HEK293 (cell line): Measurements from ENCODE around the gene AKAP9.

Source experiments
- CTCF ChIA-PET: fragments of 350-600 bp; formaldehyde crosslinking; extraction: SDS; loops from one replicate; lab custom pipeline; 2021; ENCODE audit warnings: antibody characterized with exemption; lab: Yijun Ruan, JAX
- POLR2A ChIA-PET: fragments of 300-600 bp; formaldehyde crosslinking; extraction: SDS; loops from one replicate; lab custom pipeline; 2020; ENCODE audit warnings: antibody characterized with exemption, inconsistent platforms; lab: Yijun Ruan, JAX
- H3K27ac ChIP-seq: fragments of 200-500 bp; sonication (Bioruptor generic); 2 replicates; pipeline ENCODE4 v1.5.1; 2014; ENCODE audit warnings: low read depth, low read length, control low read depth, inconsistent platforms; ENCODE audit errors: extremely low read depth
- H3K36me3 ChIP-seq, 2 experiments: fragments of 200-500 bp in 1 of 2; sonication (Bioruptor generic) in 1 of 2; 1 replicate in 1 of 2; 2 replicates in 1 of 2; pipeline ENCODE4 v1.5.1; 2014 to 2017; ENCODE audit warnings: inconsistent platforms in 2 of 2, low read length in 2 of 2; ENCODE audit not compliant: control insufficient read depth in 2 of 2, insufficient read depth in 1 of 2
- H3K4me1 ChIP-seq: fragments of 200-500 bp; sonication (Bioruptor generic); 2 replicates; pipeline ENCODE4 v1.5.1; 2014; ENCODE audit warnings: mild to moderate bottlenecking, low read length, inconsistent platforms; ENCODE audit not compliant: control insufficient read depth, insufficient read depth
- H3K4me3 ChIP-seq: 2 replicates; pipeline ENCODE4 v1.5.1; 2011; ENCODE audit warnings: low read depth, mild to moderate bottlenecking, control low read depth, low read length, moderate library complexity
- H3K9me3 ChIP-seq: fragments of 200-500 bp; sonication (Bioruptor generic); 2 replicates; pipeline ENCODE4 v1.5.1; 2014; ENCODE audit warnings: low read depth, low read length, inconsistent platforms; ENCODE audit not compliant: control insufficient read depth, insufficient read depth
- ATF2 ChIP-seq: fragments of 450-650 bp; formaldehyde crosslinking; IDR thresholded peaks from 2 replicates; pipeline ENCODE4 v1.5.1; 2016; ENCODE audit warnings: missing biosample characterization, missing genetic modification characterization, low read depth
- HOXC10 ChIP-seq: sonication (generic); formaldehyde crosslinking; IDR thresholded peaks from 2 replicates; pipeline ENCODE4 v1.8.1; 2023; ENCODE audit warnings: mild to moderate bottlenecking, missing genetic modification reagents
- HOXD13 ChIP-seq: sonication (generic); formaldehyde crosslinking; IDR thresholded peaks from 2 replicates; pipeline ENCODE4 v1.8.0; 2022; ENCODE audit warnings: missing genetic modification reagents, borderline replicate concordance
- KLF7 ChIP-seq: fragments of 450-650 bp; formaldehyde crosslinking; IDR thresholded peaks from 2 replicates; pipeline ENCODE4 v1.5.1; 2016; ENCODE audit warnings: missing biosample characterization, missing genetic modification characterization, borderline replicate concordance
- PATZ1 ChIP-seq: fragments of 450-650 bp; formaldehyde crosslinking; IDR thresholded peaks from 2 replicates; pipeline ENCODE4 v1.5.1; 2016; ENCODE audit warnings: missing biosample characterization, missing genetic modification characterization
- PRDM1 ChIP-seq: fragments of 450-650 bp; formaldehyde crosslinking; IDR thresholded peaks from 2 replicates; pipeline ENCODE4; 2016; ENCODE audit warnings: missing biosample characterization, missing genetic modification characterization
- SALL2 ChIP-seq: fragments of 450-650 bp; formaldehyde crosslinking; IDR thresholded peaks from 2 replicates; pipeline ENCODE4 v1.5.0; 2017; ENCODE audit warnings: missing biosample characterization, mild to moderate bottlenecking, missing genetic modification characterization, borderline replicate concordance
- TCF7L2 ChIP-seq: IDR thresholded peaks from 2 replicates; pipeline ENCODE4 v1.6.1; 2011; ENCODE audit warnings: low read depth, mild to moderate bottlenecking, inconsistent platforms, low read length, moderate library complexity, borderline replicate concordance
- ZFP3 ChIP-seq: fragments of 450-650 bp; formaldehyde crosslinking; IDR thresholded peaks from 2 replicates; pipeline ENCODE4 v1.5.1; 2016; ENCODE audit warnings: low read depth, missing biosample characterization, missing genetic modification characterization
- ZFP37 ChIP-seq: fragments of 450-650 bp; formaldehyde crosslinking; IDR thresholded peaks from 2 replicates; pipeline ENCODE4 v1.5.1; 2016; ENCODE audit warnings: missing biosample characterization, missing genetic modification characterization
- ZFP69B ChIP-seq: fragments of 450-650 bp; formaldehyde crosslinking; IDR thresholded peaks from 2 replicates; pipeline ENCODE4 v1.5.1; 2016; ENCODE audit warnings: missing biosample characterization, missing genetic modification characterization
- ZNF10 ChIP-seq: fragments of 450-650 bp; formaldehyde crosslinking; IDR thresholded peaks from 2 replicates; pipeline ENCODE4 v1.5.1; 2017; ENCODE audit warnings: missing biosample characterization, missing genetic modification characterization
- ZNF112 ChIP-seq: fragments of 450-650 bp; formaldehyde crosslinking; IDR thresholded peaks from 2 replicates; pipeline ENCODE4 v1.5.0; 2017; ENCODE audit warnings: missing biosample characterization, missing genetic modification characterization
- ZNF114 ChIP-seq: fragments of 450-650 bp; formaldehyde crosslinking; IDR thresholded peaks from 2 replicates; pipeline ENCODE4 v1.5.0; 2017; ENCODE audit warnings: missing biosample characterization, missing genetic modification characterization
- ZNF121 ChIP-seq: fragments of 450-650 bp; formaldehyde crosslinking; IDR thresholded peaks from 2 replicates; pipeline ENCODE4 v1.5.1; 2016; ENCODE audit warnings: missing biosample characterization, missing genetic modification characterization
- ZNF157 ChIP-seq: fragments of 450-650 bp; formaldehyde crosslinking; IDR thresholded peaks from 2 replicates; pipeline ENCODE4 v1.5.1; 2016; ENCODE audit warnings: missing biosample characterization, missing genetic modification characterization
- ZNF2 ChIP-seq: fragments of 450-650 bp; formaldehyde crosslinking; IDR thresholded peaks from 2 replicates; pipeline ENCODE4 v1.5.1; 2016; ENCODE audit warnings: missing biosample characterization, missing genetic modification characterization
- ZNF214 ChIP-seq: fragments of 450-650 bp; formaldehyde crosslinking; IDR thresholded peaks from 2 replicates; pipeline ENCODE4 v1.5.1; 2017; ENCODE audit warnings: missing biosample characterization, mild to moderate bottlenecking, missing genetic modification characterization, borderline replicate concordance
- ZNF274 ChIP-seq, 2 experiments: fragments of 200-500 bp in 1 of 2; fragments of 450-650 bp in 1 of 2; sonication (Bioruptor generic) in 1 of 2; formaldehyde crosslinking in 1 of 2; IDR thresholded peaks; 2 replicates each; pipeline versions ENCODE4 v1.5.1 to v1.6.1; 2014 to 2016; ENCODE audit warnings: borderline replicate concordance in 1 of 2, inconsistent platforms in 1 of 2, low read length in 1 of 2, missing biosample characterization in 1 of 2, missing genetic modification characterization in 1 of 2
- ZNF366 ChIP-seq: fragments of 450-650 bp; formaldehyde crosslinking; conservative IDR thresholded peaks from 2 replicates; pipeline ENCODE4 v1.5.1; 2016; ENCODE audit warnings: missing biosample characterization, missing genetic modification characterization
- ZNF48 ChIP-seq: fragments of 450-650 bp; formaldehyde crosslinking; IDR thresholded peaks from 2 replicates; pipeline ENCODE4 v1.5.1; 2016; ENCODE audit warnings: missing biosample characterization, missing genetic modification characterization
- ZNF560 ChIP-seq: fragments of 450-650 bp; formaldehyde crosslinking; IDR thresholded peaks from 2 replicates; pipeline ENCODE4 v1.5.1; 2017; ENCODE audit warnings: missing biosample characterization, missing genetic modification characterization, borderline replicate concordance
- ZNF580 ChIP-seq: fragments of 450-650 bp; formaldehyde crosslinking; IDR thresholded peaks from 2 replicates; pipeline ENCODE4 v1.5.1; 2016; ENCODE audit warnings: missing biosample characterization, missing genetic modification characterization
- ZNF610 ChIP-seq: fragments of 450-650 bp; formaldehyde crosslinking; IDR thresholded peaks from 2 replicates; pipeline ENCODE4 v1.5.1; 2016; ENCODE audit warnings: missing biosample characterization, missing genetic modification characterization, borderline replicate concordance
- ZNF670 ChIP-seq: fragments of 450-650 bp; formaldehyde crosslinking; IDR thresholded peaks from 2 replicates; pipeline ENCODE4 v1.5.1; 2016; ENCODE audit warnings: missing biosample characterization, missing genetic modification characterization, low read depth

The AKAP9 gene

GRCh38 chr7:92064438-92065029 lies 123.9 kb downstream of the AKAP9 start (continued):
- TF ChIP-seq ZNF274 (IDR thresholded peaks at IDR 0.05; ENCODE audit: low read length) (no peak), ZNF274 (tag by site-specific recombination; IDR thresholded peaks at IDR 0.05; ENCODE audit: borderline replicate concordance) (no peak), SALL2 (tag by site-specific recombination) (no peak), ZNF48 (tag by site-specific recombination) (no peak)

- H3K9me3 ChIP-seq = no peaks in the 10 kb centered on the region
- no peak for TF ChIP-seq ZNF112
- TF ChIP-seq, all 188 proteins: peak for 0
- no peak overlapping the region for H3K27ac ChIP-seq
- H3K36me3 ChIP-seq = peaks cover 10 to 18% of the 10 kb centered on the region in 2 experiments
- ChIA-PET CTCF (no interaction called here), POLR2A (no interaction called here)
- no peak overlapping the region for H3K4me3 ChIP-seq
- H3K4me1 ChIP-seq = no peaks in the 10 kb centered on the region
These were observed 130.4 kb downstream of the AKAP9 start for GRCh38 chr7:92071032-92071431.

GRCh38 chr7:92072121-92072520 lies 131.5 kb downstream of the AKAP9 start:
- Histone ChIP-seq H3K27ac (no peak overlapping the region), H3K9me3 (no peaks in the 10 kb centered on the region), H3K4me3 (no peak overlapping the region), H3K4me1 (no peaks in the 10 kb centered on the region), H3K36me3 (peaks cover 12 to 16% of the 10 kb centered on the region in 2 experiments)
- ChIA-PET POLR2A (no interaction called here), CTCF (no interaction called here)
- TF ChIP-seq PRDM1 (tag by site-specific recombination) (no peak), HOXC10 (CRISPR knock-in tag) (no peak), KLF7 (no peak), ZFP37 (tag by site-specific recombination) (no peak)

- H3K4me3 ChIP-seq = no peak overlapping the region
- TF ChIP-seq HOXD13 (CRISPR knock-in tag) = no peak
- no peak for TF ChIP-seq ZNF121
- TF ChIP-seq ZNF157 (tag by site-specific recombination) = no peak
- TF ChIP-seq ZFP3 (tag by site-specific recombination) = no peak
- no peak for TF ChIP-seq ZNF214
- TF ChIP-seq ZNF366 = no peak
- no peak for TF ChIP-seq ZFP69B (tag by site-specific recombination)
- no peak for TF ChIP-seq ZNF2
- TF ChIP-seq TCF7L2 = no peak
- TF ChIP-seq ZNF10 (tag by site-specific recombination) = no peak
- no peak for TF ChIP-seq ATF2 (tag by site-specific recombination)
- no peak for TF ChIP-seq ZNF114 (tag by site-specific recombination)
- no peak for TF ChIP-seq ZNF580
- no peak for TF ChIP-seq ZNF560 (tag by site-specific recombination)
- TF ChIP-seq ZNF610 (tag by site-specific recombination) = no peak
- TF ChIP-seq ZNF670 = no peak
- no peak for TF ChIP-seq PATZ1 (tag by site-specific recombination)
- TF ChIP-seq, all 188 proteins: peak for 0
- CTCF ChIA-PET = no interaction called here
- Histone ChIP-seq H3K4me1 (no peaks in the 10 kb centered on the region), H3K9me3 (no peaks in the 10 kb centered on the region), H3K27ac (no peak overlapping the region), H3K36me3 (peaks cover 14 to 18% of the 10 kb centered on the region in 2 experiments)
- POLR2A ChIA-PET = no interaction called here
These were observed 132.0 kb downstream of the AKAP9 start for GRCh38 chr7:92072708-92073107.
